A172 (cell line): ENCODE measurements around the gene SMNDC1. TPM values are rescaled to one million over a fixed set of nuclear protein-coding genes. Genes with fewer than 3 reads are reported as not detected.
"Not testable (repeated sequence)": the region's sequence is repeated elsewhere in the genome, so short reads cannot be mapped to it uniquely, and the experiment has no call there.

Source experiments
- DNase-seq: peaks from one replicate; pipeline ENCODE4 v3.0.0-alpha.2; 2015; ENCODE audit warnings: low spot score
- total RNA-seq: library from RNA; depleted of rRNA; stranded (reverse); fragments of >200 nt; shearing (Covaris generic); gene quantifications from 2 replicates; pipeline ENCODE4 v1.2.3, GENCODE V29; 2014; rRNA removed

SMNDC1 gene
- total RNA-seq: 10.4 and 14.3 TPM in 2 replicates

GRCh38 chr10:110304780-110305421 is at the start of gene SMNDC1:
Gene SMNDC1, minus strand, starts transcription at chr10:110304920. Its CDS starts 1,333 bp downstream, at chr10:110303587.
- DNase-seq: peak; percentile 99

DNA sequence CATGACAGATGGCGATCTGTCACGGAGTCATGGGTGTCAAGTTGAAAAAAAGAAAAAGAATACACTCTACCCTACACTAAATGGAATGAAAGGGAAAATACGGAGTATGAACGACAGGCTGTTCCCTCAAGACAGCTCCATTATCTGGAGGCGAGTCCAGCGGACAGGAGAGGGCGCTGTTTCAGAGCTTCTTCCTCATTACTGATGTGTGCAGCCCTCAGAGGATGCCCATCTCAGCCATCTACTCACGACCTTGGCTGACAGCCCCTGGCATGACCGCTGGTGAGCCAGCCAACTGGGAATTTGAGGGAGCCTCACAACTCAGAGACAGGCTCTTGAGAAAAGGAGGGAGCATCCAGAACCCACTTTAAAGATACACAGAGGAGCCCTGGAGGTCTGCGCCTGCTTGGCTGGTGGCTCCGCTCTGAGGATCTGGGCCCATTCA is 49.6 kb upstream of the SMNDC1 start:
- DNase-seq: peak; percentile 87

- DNase-seq: peak; percentile 93
These were observed 48.8 kb upstream of the SMNDC1 start for GRCh38 chr10:110353244-110354119.

GRCh38 chr10:110352930-110353243 is 48.2 kb upstream of the SMNDC1 start:
- DNase-seq: no peak

DNA sequence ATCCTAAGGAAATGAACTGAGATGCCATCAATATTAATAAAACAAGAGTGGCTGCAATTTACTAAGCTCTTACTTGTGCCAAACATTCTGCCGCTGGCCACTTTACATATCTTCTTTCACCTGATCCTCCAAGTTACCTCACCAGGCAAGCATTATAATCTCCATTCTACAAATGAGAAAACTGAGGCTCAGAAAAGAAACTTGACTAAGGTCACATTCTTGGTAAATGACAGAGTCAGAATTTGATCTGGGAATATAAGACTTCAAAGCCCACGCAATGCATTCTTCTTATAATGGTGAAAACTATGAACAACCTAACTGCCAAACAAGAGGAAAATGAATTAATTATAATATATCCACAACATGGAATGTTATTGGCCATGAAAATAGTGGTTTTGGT is 46.1 kb upstream of the SMNDC1 start:
- no peak for DNase-seq

DNA sequence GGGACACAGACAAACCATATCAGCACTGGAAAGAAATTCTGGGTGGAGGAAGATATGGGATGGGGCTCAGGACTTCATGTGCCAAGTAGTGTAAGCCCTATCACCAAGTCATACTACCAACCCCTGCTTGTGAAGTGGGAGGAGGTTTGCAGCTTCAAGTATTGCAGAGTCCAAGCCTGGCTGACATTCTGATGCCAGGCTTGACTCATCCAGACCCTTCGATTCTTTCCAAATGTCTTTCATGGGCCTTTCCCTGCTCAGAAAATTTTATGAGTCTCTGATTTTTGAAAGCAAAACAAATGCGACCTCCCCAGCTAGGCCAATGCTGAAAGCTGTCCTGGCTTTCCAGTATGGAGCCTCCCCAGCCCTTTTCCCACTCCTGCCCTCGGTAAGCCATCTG is 45.1 kb upstream of the SMNDC1 start:
- no peak for DNase-seq

DNA sequence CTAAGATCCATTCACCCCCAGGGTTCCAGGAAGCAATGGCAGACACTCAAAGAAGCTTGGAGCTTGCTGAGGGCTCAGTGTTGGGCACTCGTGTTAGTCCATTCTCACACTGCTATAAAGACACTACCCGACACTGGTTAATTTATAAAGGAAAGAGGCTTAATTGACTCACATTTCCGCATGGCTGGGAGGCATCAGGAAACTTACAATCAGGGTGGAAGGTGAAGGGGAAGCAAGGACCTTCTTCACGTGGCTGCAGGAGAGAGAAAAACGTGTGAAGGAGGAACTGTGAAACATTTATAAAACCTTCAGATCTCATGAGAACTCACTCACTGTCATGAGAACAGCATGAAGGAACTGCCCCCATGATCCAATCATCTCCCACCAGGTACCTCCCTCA is 44.7 kb upstream of the SMNDC1 start:
- no peak for DNase-seq

DNA sequence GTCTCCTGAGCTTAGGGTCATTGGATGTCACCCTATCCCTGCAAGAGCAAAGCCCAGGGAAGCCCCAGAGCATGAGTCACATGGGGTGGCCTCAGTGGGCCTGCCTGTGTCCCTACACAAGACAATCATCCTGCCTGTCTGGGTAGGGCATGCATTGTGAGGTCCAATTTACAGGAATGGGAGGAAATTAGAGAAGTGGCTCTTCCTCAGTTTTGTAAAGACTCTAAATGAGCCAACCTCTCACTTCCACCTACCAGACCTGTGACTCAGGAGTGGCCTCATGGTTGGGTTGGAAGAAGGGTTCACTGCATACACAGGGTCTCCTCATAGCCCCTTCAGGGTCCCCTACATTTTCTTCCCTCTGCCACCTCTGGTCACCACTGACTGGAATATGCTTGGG is 43.6 kb upstream of the SMNDC1 start:
- DNase-seq: no peak

DNA sequence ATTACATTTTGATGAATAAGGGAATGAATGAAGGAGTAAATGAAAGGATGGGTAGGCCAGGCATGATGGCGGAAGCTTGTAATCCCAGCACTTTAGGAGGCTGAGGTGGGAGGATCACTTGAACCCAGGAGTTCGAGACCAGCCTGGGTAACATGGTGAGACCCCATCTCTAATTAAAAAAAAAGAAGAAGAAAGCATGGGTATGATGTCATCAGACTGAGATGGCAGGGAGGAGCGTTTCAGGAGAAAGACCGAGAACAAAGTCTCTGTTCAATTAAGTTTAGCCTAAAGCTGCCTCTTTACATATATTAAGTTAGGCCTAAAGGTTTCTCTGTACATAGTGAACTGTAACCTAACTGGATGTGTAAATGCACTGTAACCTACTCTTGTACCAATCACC is 42.2 kb upstream of the SMNDC1 start:
- DNase-seq: no peak

DNA sequence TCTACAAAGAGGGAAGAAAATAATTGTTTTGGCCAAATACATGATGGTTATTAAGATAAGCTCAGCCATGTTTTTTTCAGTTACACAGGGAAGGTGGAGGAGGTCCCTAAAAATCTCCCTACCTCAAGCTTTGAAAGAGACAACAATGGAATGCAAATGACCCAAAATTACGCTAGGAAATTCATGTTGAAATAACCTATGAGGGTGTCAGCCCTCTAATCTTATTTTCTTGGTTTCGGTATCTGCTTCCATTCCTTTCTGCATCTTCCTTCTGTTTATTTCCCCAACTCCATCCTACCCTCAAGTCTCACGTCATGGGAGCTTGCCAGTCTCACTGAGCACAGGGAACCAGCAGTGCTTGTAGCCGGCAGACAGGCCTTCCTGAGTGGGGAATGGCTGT is 40.6 kb upstream of the SMNDC1 start:
- DNase-seq: no peak

DNA sequence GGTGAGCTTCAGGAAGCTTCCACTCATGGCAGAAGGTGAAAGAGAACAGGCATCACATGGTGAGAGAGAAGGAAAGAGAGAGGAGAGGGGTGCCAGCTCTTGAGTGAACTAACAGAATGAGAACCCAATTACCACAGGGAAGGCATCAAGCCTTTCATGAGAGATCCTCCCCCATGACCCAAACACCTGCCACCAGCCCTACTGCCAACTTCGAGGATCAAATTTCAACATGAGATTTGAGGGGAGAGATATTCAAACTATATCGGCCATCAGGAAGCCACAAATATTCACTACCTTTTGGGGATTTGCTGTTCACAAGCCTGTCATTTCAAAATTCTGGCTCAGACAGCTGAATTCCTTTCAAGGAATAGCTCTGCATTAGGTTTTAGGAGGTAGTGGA is 39.9 kb upstream of the SMNDC1 start:
- DNase-seq: no peak

DNA sequence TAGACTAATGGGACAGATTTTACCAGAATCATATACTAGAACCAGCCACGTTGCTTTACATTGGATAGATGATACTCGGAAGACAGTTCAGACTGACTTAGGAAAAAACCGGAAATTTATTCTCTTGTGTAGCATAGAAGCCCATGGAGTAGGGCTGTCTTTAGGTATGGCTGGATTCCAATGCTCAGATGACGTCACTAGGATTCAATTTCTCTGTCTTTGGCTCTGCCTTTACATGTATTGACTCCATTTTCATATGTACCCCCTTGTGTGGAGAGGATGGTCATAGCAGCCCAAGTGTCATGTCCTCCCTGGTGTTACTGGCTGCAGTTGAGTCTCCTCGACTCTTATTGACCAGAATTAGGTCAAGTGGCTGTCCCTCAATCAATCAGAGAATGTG is 39.2 kb upstream of the SMNDC1 start:
- DNase-seq: no peak

- DNase-seq: no peak
These were observed 36.1 kb upstream of the SMNDC1 start for GRCh38 chr10:110340816-110341215.

DNA sequence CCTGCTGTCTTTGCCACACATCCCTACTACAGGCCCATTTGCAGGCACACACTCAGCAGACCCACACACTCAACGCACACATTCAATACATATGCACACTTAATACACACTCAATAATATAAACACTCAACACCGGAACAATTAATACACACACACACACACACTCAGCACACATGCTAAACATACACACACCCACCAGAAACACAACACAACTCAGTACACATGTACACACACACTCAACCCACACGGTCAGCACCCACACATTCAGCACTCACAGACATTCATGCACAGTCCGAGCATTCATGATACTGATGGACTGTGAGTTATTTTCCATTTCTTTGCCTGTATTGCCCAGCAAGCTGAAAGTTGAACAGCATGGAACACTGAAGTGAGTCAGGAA is 35.4 kb upstream of the SMNDC1 start:
- no peak for DNase-seq

GRCh38 chr10:110337906-110338305 is 33.2 kb upstream of the SMNDC1 start:
- DNase-seq: no peak

GRCh38 chr10:110337401-110337800 is 32.7 kb upstream of the SMNDC1 start:
- no peak for DNase-seq

GRCh38 chr10:110336111-110336721 is 31.5 kb upstream of the SMNDC1 start:
- DNase-seq: peak; percentile 93

DNA sequence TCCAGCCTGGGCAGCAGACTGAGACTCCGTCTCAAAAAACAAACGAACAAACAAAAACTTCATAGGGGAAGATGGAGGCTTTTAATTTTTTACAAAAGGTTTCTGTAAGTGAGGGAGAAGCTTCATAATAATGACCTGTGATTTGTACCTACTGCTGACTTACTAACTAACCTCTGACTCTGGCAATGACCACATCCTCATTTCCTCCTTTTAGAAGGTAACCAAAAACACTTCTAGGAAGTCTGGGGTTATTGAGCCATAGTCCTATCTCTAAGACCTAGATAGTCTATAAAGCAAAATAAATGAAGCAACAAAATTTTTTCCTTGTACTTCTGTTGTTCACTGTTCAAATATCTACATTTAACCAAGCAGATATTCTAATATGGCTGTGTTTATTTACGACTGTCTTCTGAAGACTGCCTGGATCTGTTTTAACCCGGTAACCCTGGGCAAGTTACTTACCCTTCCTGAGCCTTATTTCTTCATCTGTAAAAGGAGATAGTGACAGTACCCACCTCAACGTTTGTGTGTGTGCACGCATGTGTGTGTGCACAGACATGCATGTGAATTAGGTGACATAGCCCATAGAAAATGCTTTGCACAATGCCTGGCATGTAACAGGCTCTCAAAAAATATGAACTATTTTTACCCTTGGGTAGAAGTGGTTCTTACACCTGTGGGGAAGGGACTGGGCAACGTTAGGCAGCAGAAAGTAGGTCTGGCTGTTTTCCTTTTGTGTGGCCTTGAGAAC is 30.8 kb upstream of the SMNDC1 start:
- no peak for DNase-seq

GRCh38 chr10:110334061-110334656 is 29.4 kb upstream of the SMNDC1 start:
- DNase-seq: no peak

DNA sequence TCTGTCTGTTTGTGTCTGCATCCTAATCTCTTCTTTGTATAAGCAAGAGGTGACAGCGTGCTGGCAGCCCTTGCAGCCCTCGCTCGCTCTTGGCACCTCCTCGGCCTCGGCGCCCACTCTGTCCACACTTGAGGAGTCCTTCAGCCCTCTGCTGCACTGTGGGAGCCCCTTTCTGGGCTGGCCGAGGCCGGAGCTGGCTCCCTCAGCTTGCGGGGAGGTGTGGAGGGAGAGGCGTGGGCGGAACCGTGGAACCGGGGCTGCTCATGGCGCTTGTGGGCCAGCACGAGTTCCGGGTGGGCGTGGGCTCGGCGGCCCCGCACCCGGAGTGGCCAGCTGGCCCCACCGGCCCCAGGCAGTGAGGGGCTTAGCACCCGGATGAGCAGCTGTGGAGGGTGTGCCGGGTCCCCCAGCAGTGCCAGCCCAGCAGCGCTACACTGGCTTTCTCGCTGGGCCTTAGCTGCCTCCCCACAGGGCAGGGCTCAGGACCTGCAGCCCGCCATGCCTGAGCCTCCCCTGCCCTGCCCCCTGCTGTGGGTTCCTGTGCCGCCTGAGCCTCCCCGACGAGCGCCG is 26.6 kb upstream of the SMNDC1 start:
- DNase-seq: not testable (repeated sequence)

DNA sequence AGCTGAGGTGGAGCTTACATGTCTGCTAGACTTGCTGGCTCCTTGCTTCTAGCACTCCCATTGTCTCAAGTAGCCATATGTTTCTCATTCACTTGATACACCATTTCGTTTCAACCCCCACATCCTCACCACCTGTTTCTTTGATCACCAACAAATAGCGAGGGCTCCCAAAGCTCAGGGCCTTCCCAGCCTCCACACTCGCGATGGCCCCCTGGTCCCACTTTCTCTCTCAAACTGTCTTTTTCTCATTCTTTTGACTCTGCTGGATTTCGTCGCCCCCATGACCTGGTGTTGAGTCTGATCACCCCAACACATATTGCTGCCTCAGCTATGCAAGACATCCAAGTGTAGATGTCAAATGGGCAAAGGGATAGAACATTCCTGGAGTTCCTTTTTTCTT is 26.0 kb upstream of the SMNDC1 start:
- no peak for DNase-seq
